ENCODE results near the gene GSKIP.

Gene GSKIP

DNA sequence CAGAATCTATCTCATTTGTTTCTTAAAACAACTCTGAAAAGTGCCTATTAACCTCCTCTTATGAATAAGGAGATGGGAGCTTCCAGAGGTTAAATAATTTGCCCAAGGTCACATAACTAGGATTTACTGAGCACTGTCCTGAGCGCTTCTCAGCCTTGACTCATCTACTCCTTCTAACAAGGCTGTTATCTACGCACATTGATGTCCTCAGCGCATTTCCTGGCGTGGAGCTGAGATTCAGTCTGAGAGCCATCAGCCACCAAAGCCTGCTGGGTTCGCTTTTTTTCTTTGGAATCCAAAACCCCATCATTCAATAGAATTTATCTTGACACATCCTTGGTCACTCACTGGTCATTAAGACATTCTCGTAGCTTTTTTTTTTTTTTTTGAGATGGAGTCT, 57.9 kb downstream of the GSKIP start:
- no peak for DNase-seq

DNA sequence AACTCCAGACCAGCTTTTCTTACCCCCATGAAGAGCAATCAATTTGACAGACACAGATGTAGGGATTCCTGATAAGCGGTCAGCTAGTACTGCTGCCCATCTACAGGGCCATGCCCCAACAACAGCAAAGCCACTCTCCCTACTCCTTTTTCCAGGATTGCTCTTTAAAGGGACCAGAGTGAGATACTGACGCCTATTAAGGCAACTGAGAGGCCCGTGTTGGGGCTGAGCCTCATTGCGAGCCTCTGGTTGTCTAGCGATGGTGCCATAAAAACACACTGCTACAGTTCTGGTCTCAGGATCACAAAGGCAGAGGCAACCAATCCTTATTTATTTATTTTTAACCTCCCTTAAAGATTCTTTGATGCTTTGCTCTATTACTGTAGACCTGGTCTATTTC, 59.7 kb downstream of the GSKIP start:
- no peak for DNase-seq

DNA sequence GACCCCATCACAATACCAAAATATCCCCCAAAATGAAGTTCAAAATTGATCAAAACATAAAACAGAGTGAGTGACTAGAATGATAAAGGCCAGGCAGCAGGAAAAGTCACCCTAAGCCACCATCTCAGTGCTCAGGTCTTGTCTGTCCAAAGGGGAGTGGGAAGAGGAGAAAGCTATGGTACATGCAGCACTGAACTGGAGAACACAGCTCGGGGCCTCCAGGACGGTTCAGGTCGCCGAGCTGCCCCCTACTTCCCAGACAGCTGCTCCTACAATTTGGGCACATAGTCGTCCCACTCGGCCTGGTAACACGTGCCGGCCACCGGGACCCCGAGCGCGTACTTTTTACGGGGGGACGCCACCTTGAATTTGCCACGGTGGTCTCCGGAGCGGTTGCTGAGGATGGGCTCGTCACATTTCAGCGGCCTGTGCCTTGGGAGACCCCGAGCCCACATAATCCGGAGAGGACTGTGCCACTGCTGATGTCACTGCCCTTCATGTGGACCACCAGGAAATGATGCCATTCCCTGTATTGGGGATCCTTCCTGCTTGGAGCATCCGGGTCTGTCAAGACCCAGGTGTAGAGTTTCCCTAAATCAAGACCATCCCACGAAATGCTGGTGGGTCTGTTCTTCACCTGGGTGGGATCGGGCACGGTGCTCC, 60.3 kb downstream of the GSKIP start:
- DNase-seq = no peak

- peak; percentile 63 for DNase-seq
Measured at GRCh38 chr14:96424109-96424989, 61.0 kb downstream of the GSKIP start.

- no peak for DNase-seq
Measured at GRCh38 chr14:96434040-96434439, 70.7 kb downstream of the GSKIP start.
